ENCODE data around the gene TBCC.
A peak's percentile ranks its signal among the peaks of the same experiment; 100 is the strongest.
"Not testable (repeated sequence)": the region's sequence is repeated elsewhere in the genome, so short reads cannot be mapped to it uniquely, and the experiment has no call there.

TBCC gene, protein sequence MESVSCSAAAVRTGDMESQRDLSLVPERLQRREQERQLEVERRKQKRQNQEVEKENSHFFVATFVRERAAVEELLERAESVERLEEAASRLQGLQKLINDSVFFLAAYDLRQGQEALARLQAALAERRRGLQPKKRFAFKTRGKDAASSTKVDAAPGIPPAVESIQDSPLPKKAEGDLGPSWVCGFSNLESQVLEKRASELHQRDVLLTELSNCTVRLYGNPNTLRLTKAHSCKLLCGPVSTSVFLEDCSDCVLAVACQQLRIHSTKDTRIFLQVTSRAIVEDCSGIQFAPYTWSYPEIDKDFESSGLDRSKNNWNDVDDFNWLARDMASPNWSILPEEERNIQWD

DNA sequence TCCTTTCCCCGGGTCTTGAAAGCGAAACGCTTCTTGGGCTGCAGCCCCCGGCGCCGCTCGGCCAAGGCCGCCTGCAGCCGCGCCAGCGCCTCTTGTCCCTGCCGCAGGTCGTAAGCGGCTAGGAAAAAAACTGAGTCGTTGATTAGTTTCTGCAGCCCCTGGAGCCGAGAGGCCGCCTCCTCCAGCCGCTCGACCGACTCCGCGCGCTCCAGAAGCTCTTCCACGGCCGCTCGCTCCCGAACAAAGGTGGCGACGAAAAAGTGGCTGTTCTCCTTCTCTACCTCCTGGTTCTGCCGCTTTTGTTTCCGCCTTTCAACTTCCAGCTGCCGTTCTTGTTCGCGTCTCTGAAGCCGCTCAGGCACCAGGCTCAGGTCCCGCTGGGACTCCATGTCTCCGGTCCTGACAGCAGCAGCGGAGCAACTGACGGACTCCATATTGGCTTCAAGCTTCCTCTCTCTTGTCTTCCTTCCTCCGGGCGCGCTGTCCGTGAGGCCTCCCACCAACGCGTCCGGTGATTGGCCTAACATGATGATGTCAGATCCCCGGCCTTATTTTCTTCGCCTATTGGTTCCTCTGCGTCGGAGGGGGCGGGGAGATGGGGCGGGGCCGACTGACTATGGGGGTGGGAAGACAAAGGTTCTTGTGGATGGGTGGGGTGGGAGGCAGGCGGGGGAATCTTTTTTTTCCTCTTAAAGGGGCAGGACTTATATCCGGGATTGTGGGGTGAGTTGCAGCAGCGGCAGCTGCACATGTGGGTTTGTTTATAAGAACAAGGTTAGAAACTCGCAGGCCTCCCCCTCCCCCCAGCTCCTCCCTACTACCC, at the start of gene TBCC:
TSS of gene TBCC (minus strand) at position 464 of the 823 bp plus-strand sequence. CDS start at position 434, 30 bp downstream.
- DNase-seq (ENCODE audit: low read depth), result peak; percentile 95

- DNase-seq (ENCODE audit: low read depth), result no peak
Measured at GRCh38 chr6:42795651-42796050, 49.7 kb upstream of the TBCC start.

GRCh38 chr6:42791706-42792320, 45.9 kb upstream of the TBCC start:
- DNase-seq (ENCODE audit: low read depth), result no peak

DNA sequence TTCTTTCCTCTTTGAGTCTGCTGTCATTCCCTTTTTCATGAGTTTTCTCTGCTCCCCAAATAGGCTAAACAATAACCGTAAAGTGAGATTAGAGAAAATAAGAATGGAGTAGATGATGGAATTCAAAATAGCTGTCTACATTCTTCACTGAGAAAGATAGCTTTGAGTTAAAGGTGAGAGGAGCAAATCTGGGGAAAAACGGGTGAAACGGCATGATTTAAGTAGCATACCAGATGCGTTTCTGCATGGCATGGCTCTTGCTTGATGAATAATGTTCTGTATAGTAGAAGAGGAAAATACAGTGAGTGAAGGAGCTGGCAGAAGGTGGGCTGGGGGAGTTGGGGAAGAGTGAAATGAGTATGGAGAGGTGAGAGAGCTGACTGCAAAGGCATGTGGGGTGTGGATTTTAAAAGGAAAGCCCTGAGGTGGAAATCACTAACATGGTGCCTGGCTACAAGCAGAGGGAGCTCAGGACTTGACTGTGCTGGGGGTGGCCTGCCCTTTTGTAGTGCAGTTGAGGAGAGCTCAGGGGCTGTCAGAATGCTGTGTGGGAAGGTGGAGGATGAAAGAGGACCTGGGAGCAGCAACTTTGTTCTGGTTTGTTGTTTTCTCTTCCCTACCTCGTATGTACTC, 44.8 kb upstream of the TBCC start:
- DNase-seq (ENCODE audit: low read depth), result no peak

- DNase-seq (ENCODE audit: low read depth), result no peak
Measured at GRCh38 chr6:42788671-42789070, 42.8 kb upstream of the TBCC start.

DNA sequence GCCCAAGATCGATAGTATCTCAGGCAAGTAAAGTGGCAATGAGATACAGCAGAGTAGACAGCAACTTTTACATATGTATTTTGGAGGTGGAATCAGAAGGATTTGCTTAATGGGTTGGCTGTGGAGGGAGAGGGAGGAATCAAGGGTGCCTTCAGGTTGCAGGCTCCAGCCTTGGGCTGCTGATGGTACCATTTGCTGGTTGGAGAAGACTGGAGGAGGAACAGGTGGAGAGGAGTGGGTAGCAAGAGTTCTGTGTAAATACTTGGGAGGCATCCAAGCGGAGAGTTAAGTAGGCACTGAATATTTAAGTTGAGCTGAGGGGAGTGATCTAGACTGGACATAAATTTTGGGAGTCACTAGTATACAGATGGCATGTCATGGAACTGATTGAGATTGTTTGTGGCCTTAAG, 41.2 kb upstream of the TBCC start:
- DNase-seq (ENCODE audit: low read depth), result no peak

- DNase-seq (ENCODE audit: low read depth), result no peak
Measured at GRCh38 chr6:42786525-42786985, 40.7 kb upstream of the TBCC start.

GRCh38 chr6:42784717-42785498, 39.0 kb upstream of the TBCC start:
- no peak for DNase-seq (ENCODE audit: low read depth)

- DNase-seq (ENCODE audit: low read depth), result no peak
Measured at GRCh38 chr6:42783876-42784642, 38.2 kb upstream of the TBCC start.

DNA sequence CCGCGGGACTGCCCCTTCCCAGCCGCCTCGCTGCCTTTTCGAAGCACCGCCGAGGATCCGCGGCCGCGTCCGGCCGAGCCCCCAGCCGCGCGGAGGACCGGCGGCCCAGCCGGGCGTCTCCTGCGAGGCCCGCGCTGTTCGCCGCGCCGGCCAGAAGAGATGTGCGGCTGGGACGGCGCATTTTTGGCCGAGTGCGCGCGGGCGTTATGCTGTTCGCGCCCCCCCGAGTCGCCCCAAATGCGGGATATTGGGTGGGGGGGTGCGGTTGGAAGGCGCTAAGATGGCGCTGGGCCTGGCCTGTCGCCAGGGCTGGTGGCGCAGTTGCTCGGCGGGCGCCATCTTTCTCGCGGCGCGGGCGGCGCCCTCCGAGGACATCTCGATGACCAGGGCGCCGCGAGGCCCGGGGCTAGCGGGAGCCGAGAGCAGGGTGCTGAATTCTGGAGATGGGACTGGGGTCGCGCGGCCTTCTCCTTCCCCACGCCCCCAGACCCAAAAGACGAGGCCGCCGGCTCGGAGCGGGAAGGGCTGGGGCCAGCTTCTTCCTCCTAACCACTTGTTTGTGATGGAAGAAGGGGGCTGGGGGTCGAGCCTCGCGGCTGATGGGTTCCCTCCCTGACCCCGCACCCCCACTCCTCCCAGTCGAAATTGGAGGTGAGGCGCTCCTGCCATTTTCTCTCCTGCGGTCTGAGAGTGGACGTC, 37.4 kb upstream of the TBCC start:
- DNase-seq (ENCODE audit: low read depth), result peak; percentile 49

GRCh38 chr6:42782689-42783176, 36.8 kb upstream of the TBCC start:
- DNase-seq (ENCODE audit: low read depth), result peak; percentile 68

DNA sequence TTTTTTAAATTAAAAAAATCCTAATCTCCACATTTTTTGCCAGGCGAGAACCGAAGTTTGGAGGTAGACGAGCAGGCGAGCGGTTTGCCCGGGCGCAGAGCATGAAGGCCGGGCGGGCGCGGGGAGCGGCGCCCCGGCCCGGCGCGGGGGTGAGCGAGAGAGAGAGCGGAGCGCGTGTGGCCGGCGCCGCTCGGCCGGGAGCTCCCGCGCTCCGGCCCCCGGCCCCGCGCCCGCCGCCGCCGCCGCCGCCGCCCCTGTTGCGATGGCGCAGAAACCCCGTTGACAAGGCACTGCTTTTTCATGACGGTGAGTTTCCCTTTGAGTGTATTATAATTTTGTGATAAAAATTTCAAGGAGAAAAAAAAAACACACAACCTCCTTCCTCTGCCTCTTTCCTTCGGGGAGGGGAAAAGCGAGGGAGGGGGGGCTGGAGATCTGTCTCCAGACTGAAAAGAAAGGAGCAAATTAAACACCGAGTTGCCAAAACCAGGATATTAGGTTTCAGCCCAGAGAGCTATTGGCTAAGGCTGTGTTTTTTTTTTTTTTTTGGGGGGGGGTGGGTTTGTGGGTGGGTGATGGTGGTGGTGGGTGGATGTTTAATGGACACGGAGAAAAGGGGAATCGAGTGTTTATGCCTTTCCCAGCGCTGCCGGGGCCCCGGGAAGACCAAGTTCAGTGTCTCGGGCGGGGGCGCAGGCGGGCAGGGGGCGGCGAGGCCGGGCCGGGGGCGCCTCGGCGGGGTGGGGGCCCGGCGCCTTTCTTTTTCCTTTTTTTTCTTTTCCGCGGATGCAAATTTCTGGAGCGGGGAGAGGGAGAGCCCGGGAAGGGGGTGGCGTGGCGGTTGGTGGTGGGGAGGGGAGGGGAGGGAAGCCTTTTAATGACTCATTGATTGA, 36.1 kb upstream of the TBCC start, which contains the start of gene BICRAL:
TSS of gene BICRAL (plus strand) at position 257 of the 893 bp plus-strand sequence. CDS start 39,971 bp downstream, outside the sequence.
- peak; percentile 43 for DNase-seq (ENCODE audit: low read depth)

DNA sequence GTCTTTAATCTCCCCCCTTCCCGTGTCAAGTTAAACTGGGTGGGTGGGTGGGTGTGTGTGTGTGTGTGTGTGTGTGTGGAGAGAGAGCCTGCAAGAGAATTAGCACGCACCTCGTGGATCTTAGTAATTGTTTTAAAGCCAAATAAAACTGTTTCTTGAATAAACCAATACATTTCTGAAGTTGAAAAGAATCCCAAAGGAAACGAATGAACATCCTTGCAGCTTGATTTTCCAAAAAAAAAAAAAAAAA, 35.6 kb upstream of the TBCC start:
- DNase-seq (ENCODE audit: low read depth), result no peak

DNA sequence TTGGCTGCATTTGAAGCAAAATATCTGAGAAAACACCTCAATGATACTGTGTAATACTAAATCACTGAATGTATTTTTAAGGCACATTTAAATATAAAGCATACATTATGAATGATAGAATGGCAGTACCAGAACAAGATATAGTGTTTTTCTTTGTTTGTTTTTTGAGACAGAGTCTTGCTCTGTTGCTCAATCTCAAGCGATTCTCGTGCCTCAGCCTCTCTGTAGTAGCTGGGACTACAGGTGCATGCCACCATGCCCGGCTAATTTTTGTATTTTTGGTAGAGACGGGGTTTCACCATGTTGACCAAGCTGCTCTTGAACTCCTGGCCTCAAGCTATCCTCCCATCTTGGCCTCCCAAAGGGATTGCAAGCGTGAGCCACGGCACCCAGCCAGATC, 33.6 kb upstream of the TBCC start:
- no peak for DNase-seq (ENCODE audit: low read depth)

DNA sequence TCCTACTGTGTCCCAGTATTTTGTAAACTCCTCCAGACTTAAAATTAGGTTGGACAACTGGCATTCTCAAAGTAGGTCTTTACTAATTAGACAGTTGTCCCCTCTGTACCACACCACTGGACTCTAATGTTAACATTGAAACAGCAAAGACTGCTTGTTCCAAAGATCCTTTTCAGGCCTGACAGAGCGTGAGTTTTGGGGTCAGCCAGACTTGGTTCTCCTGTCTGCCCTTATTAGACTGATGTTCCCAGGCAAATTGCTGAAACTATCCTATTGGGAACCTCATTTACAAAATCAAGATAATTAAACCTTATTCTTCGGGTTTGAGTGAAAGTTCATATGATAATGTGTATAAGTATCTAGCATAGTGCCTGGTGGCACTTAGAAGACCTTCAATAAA, 32.2 kb upstream of the TBCC start:
- no peak for DNase-seq (ENCODE audit: low read depth)

DNA sequence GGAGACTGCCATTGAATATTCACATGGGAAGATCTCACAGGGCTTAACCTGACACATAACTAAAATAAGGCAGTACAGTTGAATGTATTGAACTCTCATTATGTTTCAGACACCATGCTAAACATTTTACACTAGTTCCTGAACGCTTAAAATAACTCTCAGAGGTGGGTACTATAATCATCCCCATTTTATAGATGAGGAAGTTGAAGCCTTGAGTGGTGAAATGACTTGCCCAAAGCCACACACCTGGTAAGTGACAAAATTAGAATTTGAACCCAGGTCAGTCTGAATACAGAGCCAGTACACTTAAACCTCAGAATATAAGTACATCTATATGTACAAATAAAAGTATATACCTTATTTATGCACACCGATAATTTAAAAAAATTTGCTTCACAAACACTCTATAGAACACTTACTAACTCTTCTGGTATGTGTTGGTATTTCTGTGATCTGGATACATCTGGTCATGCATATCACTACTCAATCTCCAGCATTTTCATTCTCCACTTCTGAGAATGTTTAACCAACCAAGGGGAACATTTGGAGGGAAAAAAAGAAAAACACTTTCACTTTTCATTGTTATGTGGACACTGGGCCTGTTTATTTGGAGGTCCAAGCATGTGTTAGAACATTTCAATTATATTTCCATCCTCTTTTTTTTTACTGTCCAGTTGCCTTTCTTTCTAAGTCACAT, 31.4 kb upstream of the TBCC start:
- no peak for DNase-seq (ENCODE audit: low read depth)

GRCh38 chr6:42774821-42775487, 29.1 kb upstream of the TBCC start:
- not testable (repeated sequence) for DNase-seq (ENCODE audit: low read depth)

GRCh38 chr6:42774201-42774600, 28.3 kb upstream of the TBCC start:
- no peak for DNase-seq (ENCODE audit: low read depth)

All from CMK (cell line).